Muscle layer of colon (tissue), 2 donors: ENCODE measurements around the gene TCERG1L.
"Not testable (repeated sequence)": the region's sequence is repeated elsewhere in the genome, so short reads cannot be mapped to it uniquely, and the experiment has no call there.

Source experiments
- H3K27ac ChIP-seq: one replicate; pipeline ENCODE4 v1.7.0; 2013; ENCODE audit warnings: low read depth, mild to moderate bottlenecking, low read length, moderate library complexity
- H3K27me3 ChIP-seq, 2 donors: one replicate each; pipeline ENCODE4 v1.7.0; 2013; ENCODE audit warnings: low read length in 2 of 2, mild to moderate bottlenecking in 2 of 2; ENCODE audit not compliant: insufficient read depth in 2 of 2, control insufficient read depth in 1 of 2
- H3K36me3 ChIP-seq: one replicate; pipeline ENCODE4 v1.7.0; 2013; ENCODE audit warnings: mild to moderate bottlenecking, low read length; ENCODE audit not compliant: insufficient read depth
- H3K4me1 ChIP-seq: one replicate; pipeline ENCODE4 v1.7.0; 2013; ENCODE audit warnings: mild to moderate bottlenecking, low read length; ENCODE audit not compliant: insufficient read depth
- H3K4me3 ChIP-seq, 2 donors: one replicate each; pipeline ENCODE4 v1.7.0; 2013; ENCODE audit warnings: low read length in 2 of 2, low read depth in 1 of 2, mild to moderate bottlenecking in 1 of 2, moderate library complexity in 1 of 2
- H3K9ac ChIP-seq: one replicate; pipeline ENCODE4 v1.7.0; 2013; ENCODE audit warnings: low read length
- H3K9me3 ChIP-seq: one replicate; pipeline ENCODE4 v1.7.0; 2013; ENCODE audit warnings: mild to moderate bottlenecking, low read length
- donor health status: abdominal sarcoma.
- donor health status: Adenocarcinoma of cecum.

The TCERG1L gene

GRCh38 chr10:131141645-131142516 lies 169.6 kb downstream of the TCERG1L start:
- Histone ChIP-seq H3K9me3 (no peaks in the 10 kb centered on the region), H3K4me3 (no peak overlapping the region), H3K9ac (no peak overlapping the region), H3K4me1 (no peaks in the 10 kb centered on the region), H3K36me3 (no peaks in the 10 kb centered on the region), H3K27ac (no peak overlapping the region), H3K27me3 (no peaks in the 10 kb centered on the region)

DNA sequence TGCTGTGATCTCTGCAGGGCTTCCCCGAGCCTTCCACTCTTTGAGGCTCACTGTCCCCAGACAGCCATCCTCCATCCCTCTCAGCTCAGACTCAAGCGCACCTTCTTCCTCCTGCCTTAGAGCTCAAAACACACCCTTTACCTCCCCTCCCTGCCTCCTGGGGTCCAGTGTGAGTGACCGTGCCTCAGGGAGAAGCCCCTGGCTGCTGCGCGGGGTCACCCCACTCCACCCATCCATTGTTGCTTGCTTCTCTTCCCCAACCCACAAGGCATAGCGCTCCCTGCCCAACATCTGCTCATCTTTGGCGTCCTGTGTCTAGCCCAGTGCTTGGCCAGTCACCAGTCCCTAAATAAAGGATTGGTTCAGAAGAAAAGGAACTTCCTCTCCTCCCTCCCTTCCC lies 170.3 kb downstream of the TCERG1L start:
- H3K27ac ChIP-seq: no peak overlapping the region
- H3K9me3 ChIP-seq: no peaks in the 10 kb centered on the region
- H3K4me1 ChIP-seq: no peaks in the 10 kb centered on the region
- H3K27me3 ChIP-seq: no peaks in the 10 kb centered on the region
- H3K4me3 ChIP-seq: no peak overlapping the region
- H3K36me3 ChIP-seq: no peaks in the 10 kb centered on the region
- no peak overlapping the region for H3K9ac ChIP-seq

- Histone ChIP-seq H3K4me3 (no peak overlapping the region), H3K4me1 (no peaks in the 10 kb centered on the region), H3K27me3 (no peaks in the 10 kb centered on the region), H3K9ac (no peak overlapping the region), H3K9me3 (no peaks in the 10 kb centered on the region), H3K27ac (no peak overlapping the region), H3K36me3 (no peaks in the 10 kb centered on the region)
These were observed 170.9 kb downstream of the TCERG1L start for GRCh38 chr10:131140606-131141005.

- Histone ChIP-seq H3K27me3 (no peaks in the 10 kb centered on the region), H3K9ac (no peak overlapping the region), H3K4me3 (no peak overlapping the region), H3K9me3 (no peaks in the 10 kb centered on the region), H3K36me3 (no peaks in the 10 kb centered on the region), H3K27ac (no peak overlapping the region), H3K4me1 (no peaks in the 10 kb centered on the region)
These were observed 174.3 kb downstream of the TCERG1L start for GRCh38 chr10:131137223-131137622.

- H3K4me3 ChIP-seq, H3K36me3 ChIP-seq, H3K27ac ChIP-seq, H3K9me3 ChIP-seq, H3K9ac ChIP-seq, H3K27me3 ChIP-seq, H3K4me1 ChIP-seq: not testable (repeated sequence)
These were observed 175.2 kb downstream of the TCERG1L start for GRCh38 chr10:131136336-131136735.

DNA sequence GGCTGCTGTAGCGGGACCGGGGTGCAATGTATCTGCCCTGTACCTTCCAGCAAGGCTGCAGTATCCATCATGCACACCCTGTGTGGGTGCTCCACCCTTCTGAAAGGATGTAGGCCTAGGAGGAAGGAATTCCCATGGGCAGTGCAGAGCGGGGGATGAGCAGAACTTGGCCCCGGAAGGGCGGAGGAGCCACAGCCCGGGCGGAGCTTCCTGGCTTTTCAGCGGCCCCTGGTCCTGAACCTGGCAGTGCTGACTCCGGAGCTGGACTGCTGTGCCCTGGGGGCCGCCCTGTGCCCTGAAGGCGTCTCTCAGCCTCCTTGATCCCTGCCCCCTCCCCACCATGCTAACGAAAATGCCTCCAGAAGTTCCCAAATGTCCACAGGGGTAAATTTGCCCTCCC lies 175.8 kb downstream of the TCERG1L start:
- Histone ChIP-seq H3K4me3 (no peak overlapping the region), H3K36me3 (no peaks in the 10 kb centered on the region), H3K4me1 (no peaks in the 10 kb centered on the region), H3K27ac (no peak overlapping the region), H3K9ac (no peak overlapping the region), H3K9me3 (no peaks in the 10 kb centered on the region), H3K27me3 (no peaks in the 10 kb centered on the region)

DNA sequence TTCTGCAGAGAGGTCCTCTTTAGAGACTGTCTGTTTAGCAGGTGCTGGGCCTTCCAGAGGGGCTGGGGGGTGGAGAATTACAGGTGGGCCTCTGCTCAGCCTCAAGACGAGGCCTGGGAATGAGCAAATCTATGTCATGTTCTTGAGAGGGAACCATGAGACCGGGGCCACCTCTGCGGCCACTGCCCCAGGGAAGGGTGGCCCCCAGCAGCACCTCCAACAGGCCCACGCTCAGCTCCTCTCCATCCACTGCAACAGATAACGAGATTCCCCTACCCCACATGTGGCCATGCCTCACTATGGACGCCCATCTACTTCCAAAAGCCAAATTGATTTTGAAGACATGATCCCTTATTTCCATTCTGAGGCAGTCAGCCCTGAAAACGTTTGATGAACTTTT lies 176.9 kb downstream of the TCERG1L start:
- H3K9ac ChIP-seq: no peak overlapping the region
- H3K4me3 ChIP-seq: no peak overlapping the region

DNA sequence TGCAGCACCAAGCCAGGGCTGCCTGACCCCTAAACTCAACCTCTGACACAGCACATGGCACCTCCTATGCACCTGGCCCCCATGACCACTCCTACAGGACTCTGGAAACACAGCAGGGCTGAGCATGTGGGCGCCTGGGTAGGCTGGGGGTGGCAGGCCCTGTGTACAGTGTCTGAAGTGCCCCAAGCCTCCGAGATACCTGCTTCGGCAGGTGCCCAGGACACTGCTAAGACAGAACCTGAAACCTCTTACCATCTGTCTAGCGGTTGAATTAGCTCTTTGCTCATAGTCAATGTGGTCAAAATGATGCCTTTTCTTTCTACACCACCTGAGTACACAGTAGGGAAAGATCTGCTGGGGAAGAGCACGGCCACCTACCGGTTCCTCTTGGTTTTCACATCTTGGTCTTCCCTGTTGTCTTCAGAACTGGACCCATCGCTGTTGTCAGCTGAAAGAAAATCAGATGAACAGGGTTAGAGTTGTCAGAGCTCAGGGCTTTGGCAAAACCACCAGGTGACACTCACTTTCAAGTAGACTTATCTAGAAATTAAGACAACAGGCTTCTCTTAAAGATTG lies 177.4 kb downstream of the TCERG1L start:
- H3K36me3 ChIP-seq: no peaks in the 10 kb centered on the region
- no peak overlapping the region for H3K27ac ChIP-seq
- no peak overlapping the region for H3K4me3 ChIP-seq
- H3K4me1 ChIP-seq: no peaks in the 10 kb centered on the region
- no peak overlapping the region for H3K9ac ChIP-seq
- H3K9me3 ChIP-seq: no peaks in the 10 kb centered on the region
- no peaks in the 10 kb centered on the region for H3K27me3 ChIP-seq

More for the DNA sequence above, 176.9 kb downstream of the TCERG1L start:
- H3K27ac ChIP-seq: no peak overlapping the region
- no peaks in the 10 kb centered on the region for H3K9me3 ChIP-seq
- H3K4me1 ChIP-seq: no peaks in the 10 kb centered on the region
- no peaks in the 10 kb centered on the region for H3K36me3 ChIP-seq
- H3K27me3 ChIP-seq: no peaks in the 10 kb centered on the region

DNA sequence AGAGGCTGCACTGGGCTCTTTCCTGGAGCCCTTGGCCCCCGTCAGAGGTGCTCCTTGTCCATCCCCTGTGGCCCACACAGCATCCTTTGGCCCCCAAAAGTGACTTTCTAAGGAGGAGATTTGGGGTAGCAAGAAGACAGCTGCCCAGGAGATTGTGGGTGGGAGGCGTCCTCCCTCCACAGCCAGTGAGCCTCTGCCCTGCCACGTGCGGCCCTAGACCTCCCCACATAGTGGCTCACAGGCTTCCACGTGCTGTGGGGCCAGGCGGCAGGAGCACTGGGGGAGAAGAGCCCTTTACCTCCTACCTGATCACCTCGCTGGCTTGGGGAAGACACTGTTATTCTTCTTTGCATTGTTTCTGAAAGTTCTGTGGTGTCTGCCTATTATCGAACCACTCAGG lies 178.8 kb downstream of the TCERG1L start:
- no peaks in the 10 kb centered on the region for H3K27me3 ChIP-seq
- H3K9ac ChIP-seq: no peak overlapping the region
- no peaks in the 10 kb centered on the region for H3K9me3 ChIP-seq
- H3K36me3 ChIP-seq: no peaks in the 10 kb centered on the region
- H3K27ac ChIP-seq: no peak overlapping the region
- no peaks in the 10 kb centered on the region for H3K4me1 ChIP-seq
- H3K4me3 ChIP-seq: no peak overlapping the region

DNA sequence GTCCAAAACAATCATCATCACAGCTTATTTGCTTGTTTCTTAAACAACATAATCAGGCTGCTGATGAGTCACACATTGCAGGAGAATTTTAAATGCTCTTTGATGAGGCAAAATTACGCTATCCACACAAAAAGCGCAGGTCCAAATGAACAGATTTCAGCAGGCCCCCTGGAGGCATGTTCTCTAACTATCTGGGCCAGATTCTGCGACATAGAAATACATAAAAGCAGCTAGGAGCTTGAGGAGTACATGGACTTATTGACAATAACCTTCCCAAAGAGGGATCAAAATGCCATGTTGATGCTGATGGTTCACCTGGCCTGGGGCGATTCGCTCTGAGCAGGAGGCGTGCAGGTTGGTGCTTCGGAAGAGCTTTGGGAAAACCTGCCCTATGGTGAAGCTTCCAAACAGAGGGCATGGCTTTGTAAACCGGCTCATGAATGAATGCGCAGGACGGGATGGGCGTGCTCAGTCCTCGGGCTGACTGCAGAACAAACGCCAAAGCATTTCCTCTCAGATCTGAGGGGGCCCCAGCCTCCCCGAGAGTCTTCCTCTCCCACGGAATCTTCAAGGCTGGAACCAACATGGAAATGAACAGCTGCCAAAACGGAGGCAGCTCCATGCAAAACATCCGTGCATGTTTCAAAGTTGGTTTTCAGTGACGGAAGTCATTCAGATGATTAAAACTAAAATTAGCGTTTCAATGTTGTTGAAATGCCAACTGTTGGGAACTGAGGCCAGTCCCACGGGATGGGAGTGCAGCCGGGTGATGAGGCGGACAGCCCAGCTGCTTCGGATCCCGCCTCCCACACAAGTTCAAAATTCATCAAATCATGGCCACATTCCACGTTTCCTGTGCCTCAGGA lies 179.6 kb downstream of the TCERG1L start:
- H3K4me1 ChIP-seq: no peaks in the 10 kb centered on the region
- no peaks in the 10 kb centered on the region for H3K9me3 ChIP-seq
- H3K27ac ChIP-seq: no peak overlapping the region
- H3K36me3 ChIP-seq: no peaks in the 10 kb centered on the region
- no peak overlapping the region for H3K9ac ChIP-seq
- no peaks in the 10 kb centered on the region for H3K27me3 ChIP-seq
- no peak overlapping the region for H3K4me3 ChIP-seq

GRCh38 chr10:131130025-131130424 lies 181.5 kb downstream of the TCERG1L start:
- Histone ChIP-seq H3K27me3 (no peaks in the 10 kb centered on the region), H3K4me3 (no peak overlapping the region), H3K36me3 (no peaks in the 10 kb centered on the region), H3K4me1 (no peaks in the 10 kb centered on the region), H3K9me3 (no peaks in the 10 kb centered on the region), H3K27ac (no peak overlapping the region), H3K9ac (no peak overlapping the region)
